GM23338 (cell line): ENCODE data around the gene SIRT3. TPM values are rescaled to one million over a fixed set of nuclear protein-coding genes. Genes with fewer than 3 reads are reported as not detected.

Source experiments
- ATAC-seq: fragments of 200-7000 bp; cut with Tn5 transposase; 3 replicates; pipeline ENCODE4 v1.9.1; 2020
- DNase-seq: peaks from one replicate; pipeline ENCODE4 v3.0.0-alpha.2; 2015; ENCODE audit warnings: low spot score
- H2AFZ ChIP-seq: fragments of 200-600 bp; sonication (generic); 2 replicates; pipeline ENCODE4 v1.8.0; 2016; ENCODE audit warnings: antibody characterized with exemption, mild to moderate bottlenecking, moderate library complexity
- H3F3A ChIP-seq: fragments of 200-600 bp; sonication (generic); replicated peaks from 2 replicates; pipeline ENCODE4 v1.8.0; 2017; ENCODE audit warnings: antibody characterized with exemption, mixed run types, low read depth
- H3K27ac ChIP-seq: fragments of 200-600 bp; sonication (generic); 2 replicates; pipeline ENCODE4 v1.6.1; 2016; ENCODE audit warnings: low read depth
- H3K27me3 ChIP-seq: fragments of 200-600 bp; sonication (generic); 2 replicates; pipeline ENCODE4 v1.8.0; 2016; ENCODE audit warnings: mild to moderate bottlenecking, mixed run types, moderate library complexity; ENCODE audit not compliant: insufficient read depth
- H3K36me3 ChIP-seq: fragments of 200-600 bp; sonication (generic); 2 replicates; pipeline ENCODE4 v1.8.0; 2016; ENCODE audit warnings: mild to moderate bottlenecking; ENCODE audit not compliant: insufficient read depth
- H3K4me1 ChIP-seq: fragments of 200-600 bp; sonication (generic); 2 replicates; pipeline ENCODE4 v1.8.0; 2016; ENCODE audit warnings: mild to moderate bottlenecking, moderate library complexity; ENCODE audit not compliant: insufficient read depth
- H3K4me2 ChIP-seq: fragments of 200-600 bp; sonication (generic); 2 replicates; pipeline ENCODE4 v1.7.1; 2017; ENCODE audit warnings: mixed run types
- H3K4me3 ChIP-seq: fragments of 200-600 bp; sonication (generic); 2 replicates; pipeline ENCODE4 v1.6.1; 2016; ENCODE audit warnings: mixed run types
- H3K79me2 ChIP-seq: fragments of 200-600 bp; sonication (generic); replicated peaks from 2 replicates; pipeline ENCODE4 v1.8.0; 2017; ENCODE audit warnings: mild to moderate bottlenecking; ENCODE audit not compliant: insufficient read depth
- H3K9me2 ChIP-seq: fragments of 200-600 bp; sonication (generic); 2 replicates; pipeline ENCODE4 v1.8.0; 2017; ENCODE audit not compliant: insufficient read depth
- H4K20me1 ChIP-seq: fragments of 200-600 bp; sonication (generic); replicated peaks from 2 replicates; pipeline ENCODE4 v1.8.0; 2017; ENCODE audit warnings: mild to moderate bottlenecking; ENCODE audit not compliant: insufficient read depth
- H3K27ac Mint-ChIP-seq: 2 replicates; pipeline ENCODE4 v1.8.0; 2020; ENCODE audit warnings: inconsistent platforms, mild to moderate bottlenecking, moderate library complexity, mixed read lengths
- H3K27me3 Mint-ChIP-seq: 3 replicates; pipeline ENCODE4 v1.8.0; 2022; ENCODE audit warnings: low read depth, mild to moderate bottlenecking, moderate library complexity, mixed read lengths, inconsistent platforms; ENCODE audit not compliant: insufficient read depth, poor library complexity
- H3K36me3 Mint-ChIP-seq: 3 replicates; pipeline ENCODE4 v1.8.0; 2021; ENCODE audit warnings: low read depth, mild to moderate bottlenecking, inconsistent platforms, moderate library complexity, mixed read lengths
- H3K4me1 Mint-ChIP-seq: 3 replicates; pipeline ENCODE4 v1.8.0; 2020; ENCODE audit warnings: mild to moderate bottlenecking, inconsistent platforms, mixed read lengths
- H3K4me3 Mint-ChIP-seq: 3 replicates; pipeline ENCODE4 v1.8.0; 2021; ENCODE audit warnings: moderate library complexity, mild to moderate bottlenecking, inconsistent platforms, mixed read lengths
- H3K9me3 Mint-ChIP-seq: 3 replicates; pipeline ENCODE4 v1.8.0; 2020; ENCODE audit warnings: moderate library complexity, mild to moderate bottlenecking, inconsistent platforms, mixed read lengths
- EZH2phosphoT487 ChIP-seq: fragments of 200-600 bp; sonication (generic); IDR thresholded peaks from one replicate; pipeline ENCODE4 v1.8.1; 2018; ENCODE audit warnings: antibody characterized with exemption; ENCODE audit not compliant: unreplicated experiment
- REST ChIP-seq: IDR thresholded peaks from one replicate; pipeline ENCODE4 v1.6.1; 2018; ENCODE audit warnings: antibody characterized with exemption; ENCODE audit not compliant: unreplicated experiment
- ZNF462 ChIP-seq: fragments of 250-450 bp; sonication (Bioruptor Pico); IDR thresholded peaks from 2 replicates; pipeline ENCODE4 v1.5.0; 2020; ENCODE audit warnings: mild to moderate bottlenecking, moderate library complexity
- polyA plus RNA-seq: library from polyadenylated mRNA; unstranded; fragments of >200 nt; fragmentation: Nextera tagmentation; extraction: Ambion mirVana; gene quantifications from 2 replicates; pipeline ENCODE4 v1.2.1, GENCODE V29; 2016
- total RNA-seq: library from RNA; depleted of rRNA; stranded (reverse); fragments of >200 nt; shearing (Covaris generic); gene quantifications from 2 replicates; pipeline ENCODE4 v1.2.3, GENCODE V29; 2014

The SIRT3 gene
- total and polyA plus RNA-seq, 2 experiments from 2014 or later, result 7.0 to 11.4 TPM

- no peak overlapping the region for H3K27ac Mint-ChIP-seq
- DNase-seq (no peak), ATAC-seq (no peak)
- no peak overlapping the region for H3K4me3 ChIP-seq
- no peak overlapping the region for H3K4me2 ChIP-seq
- no peaks in the 10 kb centered on the region; the same call in 2 of the 3 replicates for H3K36me3 Mint-ChIP-seq
- peaks cover 7% of the 10 kb centered on the region for H3K27me3 Mint-ChIP-seq
- no peaks in the 10 kb centered on the region for H3K9me2 ChIP-seq
- no peaks in the 10 kb centered on the region for H4K20me1 ChIP-seq
- H3K27me3 ChIP-seq, result no peaks in the 10 kb centered on the region
- no peak overlapping the region for H3K27ac ChIP-seq
- no peaks in the 10 kb centered on the region for H3K4me1 ChIP-seq
- H2AFZ ChIP-seq, result no peak overlapping the region
- H3K4me1 Mint-ChIP-seq, result no peaks in the 10 kb centered on the region; the same call in 2 of the 3 replicates
- TF ChIP-seq REST, result no peak
- TF ChIP-seq ZNF462 (CRISPR knock-in tag), result no peak
- no peak for TF ChIP-seq EZH2phosphoT487
- H3K79me2 ChIP-seq, result no peaks in the 10 kb centered on the region
- no peaks in the 10 kb centered on the region for H3F3A ChIP-seq
- H3K36me3 ChIP-seq, result no peaks in the 10 kb centered on the region
- H3K4me3 Mint-ChIP-seq, result no peak overlapping the region
- H3K9me3 Mint-ChIP-seq, result peaks cover 2% of the 10 kb centered on the region
Observed at GRCh38 chr11:197741-198235, 38.4 kb downstream of the SIRT3 start.
